D341Med (cell line): Measurements from ENCODE around the gene MAF.

ENCODE experiments used
- DNase-seq: peaks from one replicate; pipeline ENCODE4 v3.0.0; 2012; ENCODE audit warnings: low spot score

Gene MAF

DNA sequence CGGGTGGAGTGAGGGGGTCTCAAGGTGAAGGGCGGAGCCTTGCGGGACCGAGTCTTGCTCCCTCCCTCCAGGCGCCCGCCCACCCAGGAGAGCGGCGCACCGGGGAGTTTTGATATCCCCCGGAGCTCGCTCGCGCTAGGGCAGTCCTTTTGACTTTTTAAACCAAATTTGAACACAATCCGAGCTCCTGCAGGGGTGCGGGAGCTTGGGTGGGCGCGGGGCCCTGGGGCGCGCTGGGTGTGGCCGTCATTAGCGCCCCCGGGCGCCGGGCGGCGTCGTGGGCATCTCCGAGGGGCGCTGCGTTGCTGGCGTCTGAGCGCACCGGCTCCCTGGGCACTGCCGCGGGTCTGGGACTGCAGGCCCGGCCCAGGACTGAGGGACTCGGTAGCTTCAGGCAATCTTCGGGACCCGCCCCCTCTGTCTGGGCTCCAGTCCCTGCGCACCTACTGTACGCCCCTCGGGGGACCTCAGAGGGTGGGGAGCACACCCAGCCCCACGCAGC is 10.9 kb downstream of the MAF start:
- no peak for DNase-seq

GRCh38 chr16:79587897-79588296 is 12.6 kb downstream of the MAF start:
- DNase-seq, result no peak

- DNase-seq, result no peak
These were observed 13.2 kb downstream of the MAF start for GRCh38 chr16:79587296-79587695.

- DNase-seq, result no peak
These were observed 17.7 kb downstream of the MAF start for GRCh38 chr16:79582789-79583188.

- DNase-seq, result no peak
These were observed 19.9 kb downstream of the MAF start for GRCh38 chr16:79580453-79581191.

- DNase-seq, result no peak
These were observed 23.9 kb downstream of the MAF start for GRCh38 chr16:79576602-79577001.

DNA sequence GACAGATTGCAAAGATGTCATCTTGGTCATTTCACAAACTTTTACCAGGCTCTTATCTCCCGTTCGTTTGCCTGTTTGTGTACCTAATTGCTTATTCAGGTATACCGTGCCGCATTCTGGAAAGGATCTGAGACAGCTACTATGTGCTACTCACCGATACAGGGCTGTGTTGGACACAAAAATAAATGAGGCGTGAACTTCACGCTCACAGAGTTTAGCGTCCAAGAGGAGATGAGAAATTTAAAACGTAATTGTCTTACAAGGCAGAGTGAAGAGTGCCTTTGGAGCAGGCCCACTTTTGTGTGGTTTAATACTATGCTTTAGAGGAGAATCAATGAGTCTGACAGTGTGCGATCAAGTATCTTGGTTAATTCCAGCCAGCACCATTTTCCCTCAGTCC is 26.7 kb downstream of the MAF start:
- no peak for DNase-seq

DNA sequence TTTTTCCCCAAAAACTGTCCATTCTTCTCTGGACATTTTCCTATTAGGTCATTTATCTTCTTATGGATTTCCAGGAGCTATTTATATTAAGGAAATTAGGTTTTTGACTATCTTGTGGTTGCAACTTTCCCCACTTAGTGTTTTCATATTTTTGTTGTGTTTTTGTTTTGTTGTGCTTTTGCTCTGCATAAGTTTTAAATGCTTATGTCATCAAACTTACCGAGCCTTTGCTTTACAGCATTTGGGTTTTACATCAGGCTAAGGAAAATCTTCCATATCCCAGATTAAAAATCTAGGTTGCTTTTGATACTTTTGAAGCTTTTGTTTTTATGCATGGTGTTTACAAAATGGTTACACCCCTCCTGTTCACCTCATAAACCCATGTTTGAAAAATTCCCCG is 27.5 kb downstream of the MAF start:
- no peak for DNase-seq

GRCh38 chr16:79571903-79572535 is 28.5 kb downstream of the MAF start:
- no peak for DNase-seq

GRCh38 chr16:79571065-79571902 is 29.3 kb downstream of the MAF start:
- DNase-seq, result no peak

DNA sequence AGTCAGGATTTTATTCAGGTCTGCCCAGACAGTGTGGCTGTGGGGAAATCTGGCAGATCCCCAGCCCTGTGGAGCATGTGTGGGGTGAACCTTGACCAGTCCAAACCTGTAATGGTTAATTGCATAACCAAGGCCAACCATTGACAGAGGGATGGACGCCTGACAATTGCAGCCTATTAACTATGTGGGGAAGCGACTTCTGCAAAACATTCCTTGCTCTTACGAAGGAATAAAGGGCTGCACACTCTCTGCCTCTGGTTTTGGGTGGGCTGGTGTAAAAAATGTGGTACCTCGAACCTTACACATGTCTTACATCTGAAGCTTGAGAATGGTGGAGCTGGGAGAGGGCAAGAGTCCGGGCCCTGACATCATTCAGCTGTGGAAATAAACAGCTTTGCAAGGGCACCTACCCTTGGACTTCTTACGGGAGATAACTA is 35.8 kb downstream of the MAF start:
- no peak for DNase-seq

- no peak for DNase-seq
These were observed 36.6 kb downstream of the MAF start for GRCh38 chr16:79563921-79564320.

DNA sequence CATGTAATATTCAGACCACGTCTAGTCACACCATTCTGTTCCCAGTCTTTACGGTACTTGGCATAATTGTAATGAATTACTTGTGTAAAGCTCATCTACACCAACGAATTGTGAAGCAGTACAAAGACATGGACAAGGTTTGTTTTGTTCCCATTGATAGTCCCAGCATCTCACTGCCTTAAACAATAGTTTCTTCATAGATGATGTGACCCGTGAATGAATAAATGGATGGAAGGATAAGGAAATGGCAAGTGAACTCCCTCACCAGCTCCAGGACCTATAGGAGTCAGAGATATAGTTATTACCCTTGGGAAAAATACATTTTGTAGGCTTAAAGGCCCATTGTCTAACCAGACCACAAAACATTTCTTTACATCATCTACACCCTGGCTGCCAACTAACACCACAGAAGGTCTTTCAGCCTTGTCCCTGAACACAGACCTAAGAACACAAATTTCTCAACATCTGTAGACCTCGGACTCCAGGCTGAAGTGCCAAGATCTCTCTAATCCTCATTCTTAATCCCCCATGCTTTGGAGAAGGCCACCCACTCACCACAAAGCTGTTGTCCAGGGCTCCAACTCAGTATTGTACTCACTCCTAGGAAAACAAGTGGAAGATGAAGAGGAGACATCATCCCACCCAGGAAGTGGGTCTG is 38.2 kb downstream of the MAF start:
- DNase-seq, result no peak

DNA sequence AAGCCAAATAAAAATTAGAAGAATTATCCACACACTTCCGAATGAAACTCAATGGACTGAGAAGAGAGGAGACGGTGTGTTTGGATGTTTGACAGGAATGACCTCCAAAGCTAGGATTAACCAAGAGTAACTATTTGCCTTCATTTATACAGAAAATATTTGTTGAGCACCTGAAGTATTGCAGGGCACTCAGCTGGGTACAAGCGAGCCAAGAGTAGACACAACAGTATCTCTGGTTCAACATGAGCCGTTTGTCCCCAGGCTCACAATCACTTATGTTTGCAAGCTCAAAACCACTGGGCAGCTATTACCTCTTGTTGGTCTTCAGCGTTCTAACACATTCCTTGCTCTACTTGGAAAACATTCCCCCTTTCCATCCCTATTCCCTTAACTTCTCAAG is 38.8 kb downstream of the MAF start:
- DNase-seq, result no peak

- no peak for DNase-seq
These were observed 39.6 kb downstream of the MAF start for GRCh38 chr16:79560923-79561322.

GRCh38 chr16:79560318-79560717 is 40.2 kb downstream of the MAF start:
- no peak for DNase-seq

DNA sequence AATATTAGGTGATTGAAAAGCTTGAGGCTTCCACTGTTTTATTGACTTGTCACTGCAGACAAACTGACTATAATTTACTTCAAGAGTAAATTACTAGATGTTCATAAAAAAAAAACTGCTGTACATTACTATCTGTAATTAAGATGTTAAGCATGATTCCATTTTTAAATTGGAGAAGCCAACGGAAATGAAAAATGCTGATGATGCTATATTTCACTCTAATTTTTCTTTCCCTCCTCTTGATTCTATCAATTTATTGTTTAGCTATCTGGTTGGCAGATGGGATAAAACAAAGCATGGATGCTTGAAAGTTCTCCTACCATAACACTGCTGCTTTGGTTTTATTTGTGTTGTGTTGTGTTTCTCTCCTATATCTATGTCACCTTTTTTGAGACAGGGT is 41.0 kb downstream of the MAF start:
- DNase-seq, result no peak

DNA sequence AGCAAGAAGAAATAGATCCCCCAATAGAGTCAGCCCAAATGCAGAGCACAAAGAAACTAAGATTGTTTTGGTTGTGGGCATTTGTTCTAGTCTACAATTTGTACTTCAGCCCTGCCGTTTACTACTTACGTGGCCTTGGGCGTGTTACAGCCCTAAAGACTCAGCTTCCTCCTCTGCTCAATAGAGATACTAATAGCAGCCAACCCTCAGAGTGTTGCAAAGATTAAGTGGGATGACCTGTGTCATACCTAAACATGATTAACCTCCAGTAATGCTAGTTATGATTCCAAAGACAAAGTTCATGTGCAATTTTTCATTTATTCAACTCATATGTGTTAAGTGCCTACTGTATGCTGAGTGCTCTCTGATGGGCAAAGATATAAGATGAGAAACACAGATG is 43.1 kb downstream of the MAF start:
- DNase-seq, result no peak

DNA sequence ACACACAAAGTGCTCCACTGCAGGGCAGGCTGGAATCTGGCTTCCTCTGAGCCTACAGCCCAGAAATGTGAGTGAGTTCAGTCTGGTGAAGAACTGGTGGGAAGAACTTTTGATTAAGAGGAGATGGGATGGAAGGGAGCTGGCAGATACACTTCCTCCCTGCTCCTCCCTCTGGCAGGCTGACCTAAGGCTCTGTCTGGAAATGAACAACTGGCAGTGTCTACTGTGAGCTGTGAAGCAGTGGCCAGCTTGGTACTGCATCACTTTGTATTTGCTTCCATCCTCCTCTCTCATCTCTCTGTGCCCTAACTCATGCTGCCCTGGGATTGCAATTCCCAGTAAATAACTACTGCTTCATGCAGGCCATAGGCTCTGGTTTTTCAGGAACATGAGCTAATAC is 45.6 kb downstream of the MAF start:
- DNase-seq, result no peak

DNA sequence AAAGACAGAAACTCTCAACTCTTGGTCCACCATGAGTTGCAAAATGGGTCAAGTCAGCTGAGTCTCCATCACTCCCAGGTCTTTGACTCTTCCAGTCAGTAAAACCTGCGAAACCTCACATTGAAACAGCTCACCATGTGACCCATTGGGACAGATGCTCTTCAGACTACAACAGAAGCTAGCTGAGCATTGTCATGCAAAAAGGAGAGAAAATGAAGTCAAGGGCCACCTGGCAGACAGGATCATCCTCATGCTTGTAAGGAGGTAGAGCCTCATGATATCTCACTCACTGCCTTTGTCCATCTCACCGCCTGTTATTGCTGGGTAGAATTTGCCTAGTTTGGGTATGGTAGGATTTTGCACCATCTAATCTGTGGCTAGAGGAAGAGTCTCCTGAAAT is 50.2 kb downstream of the MAF start:
- no peak for DNase-seq

- no peak for DNase-seq
These were observed 53.5 kb downstream of the MAF start for GRCh38 chr16:79547085-79547484.
